ENCODE results near the gene RNU6-1.

GRCh38 chr15:67845974-67846373 is 6.1 kb upstream of the RNU6-1 start:
- no peak for TF ChIP-seq CTCF (IDR thresholded peaks at IDR 0.05)
- TF ChIP-seq POLR2A (IDR thresholded peaks at IDR 0.05): no peak
